CD14-positive monocyte (primary cell): ENCODE measurements around the gene MSH2. TPM values are rescaled to one million over a fixed set of nuclear protein-coding genes. Genes with fewer than 3 reads are reported as not detected.

Source experiments
- DNase-seq, 3 donors: peaks; one replicate each; pipeline ENCODE4 v3.0.0-alpha.2; 2011 to 2022
- H2AFZ ChIP-seq: 2 replicates; pipeline ENCODE4 v1.6.0; 2012; ENCODE audit warnings: mild to moderate bottlenecking, low read depth, low read length, inconsistent platforms; ENCODE audit not compliant: insufficient read depth, poor library complexity, severe bottlenecking
- H3K27ac ChIP-seq, 2 donors: 1 replicate in 1 of 2; 2 replicates in 1 of 2; pipeline ENCODE4 v1.5.1; 2012 to 2013; ENCODE audit warnings: low read length in 2 of 2, control low read depth in 1 of 2, inconsistent platforms in 1 of 2, low read depth in 1 of 2, mild to moderate bottlenecking in 1 of 2
- H3K27me3 ChIP-seq, 2 donors: one replicate each; pipeline versions ENCODE4 v1.6.0 to v1.6.1; 2011 to 2013; ENCODE audit warnings: low read length in 2 of 2; ENCODE audit not compliant: control insufficient read depth in 2 of 2, insufficient read depth in 2 of 2
- H3K36me3 ChIP-seq, 2 donors: replicated peaks in 1 of 2; 1 replicate in 1 of 2; 2 replicates in 1 of 2; pipeline versions ENCODE4 v1.5.1 to v1.6.1; 2012 to 2013; ENCODE audit warnings: low read length in 2 of 2, control low read depth in 1 of 2, inconsistent platforms in 1 of 2, mild to moderate bottlenecking in 1 of 2; ENCODE audit not compliant: insufficient read depth in 2 of 2, control insufficient read depth in 1 of 2
- H3K4me1 ChIP-seq, 2 donors: 1 replicate in 1 of 2; 2 replicates in 1 of 2; pipeline versions ENCODE4 v1.5.1 to v1.6.1; 2012 to 2013; ENCODE audit warnings: low read length in 2 of 2, control low read depth in 1 of 2, inconsistent platforms in 1 of 2, mild to moderate bottlenecking in 1 of 2, moderate library complexity in 1 of 2; ENCODE audit not compliant: insufficient read depth in 2 of 2, control insufficient read depth in 1 of 2
- H3K4me2 ChIP-seq: replicated peaks from 2 replicates; pipeline ENCODE3; 2012; ENCODE audit warnings: low read length, moderate library complexity, mild to moderate bottlenecking; ENCODE audit not compliant: poor library complexity, severe bottlenecking; ENCODE audit errors: extremely low read depth
- H3K4me3 ChIP-seq, 3 experiments: fragments of 200-600 bp in 1 of 3; sonication (generic) in 1 of 3; replicated peaks in 1 of 3; 1 replicate in 2 of 3; 2 replicates in 1 of 3; pipeline ENCODE4 v1.5.1; 2011 to 2013; ENCODE audit warnings: low read length in 3 of 3, mild to moderate bottlenecking in 3 of 3, control low read depth in 2 of 3, low read depth in 2 of 3, inconsistent platforms in 1 of 3, moderate library complexity in 1 of 3
- H3K79me2 ChIP-seq: 2 replicates; pipeline ENCODE4 v1.6.0; 2012; ENCODE audit warnings: mild to moderate bottlenecking, control low read depth, inconsistent platforms, low read length, moderate library complexity; ENCODE audit not compliant: insufficient read depth
- H3K9ac ChIP-seq: 2 replicates; pipeline ENCODE4 v1.6.0; 2017; ENCODE audit warnings: low read length, mild to moderate bottlenecking; ENCODE audit not compliant: insufficient read depth, poor library complexity, severe bottlenecking
- H3K9me3 ChIP-seq, 2 donors: replicated peaks in 1 of 2; 1 replicate in 1 of 2; 2 replicates in 1 of 2; pipeline versions ENCODE4 v1.5.1 to v1.6.1; 2012 to 2013; ENCODE audit warnings: low read length in 2 of 2, control low read depth in 1 of 2; ENCODE audit not compliant: control insufficient read depth in 1 of 2, insufficient read depth in 1 of 2
- H4K20me1 ChIP-seq: 2 replicates; pipeline ENCODE4 v1.6.0; 2012; ENCODE audit warnings: mild to moderate bottlenecking, low read length, control low read depth, moderate library complexity; ENCODE audit not compliant: insufficient read depth
- H3K27ac Mint-ChIP-seq, 7 donors: one replicate each; pipeline ENCODE4 v1.8.0; 2020; ENCODE audit warnings: mild to moderate bottlenecking in 7 of 7, mixed read lengths in 7 of 7, moderate library complexity in 6 of 7, inconsistent platforms in 2 of 7
- H3K27me3 Mint-ChIP-seq, 3 donors: one replicate each; pipeline ENCODE4 v1.8.0; 2021 to 2022; ENCODE audit warnings: low read depth in 3 of 3, mild to moderate bottlenecking in 3 of 3, mixed read lengths in 3 of 3, moderate library complexity in 3 of 3, inconsistent platforms in 1 of 3
- H3K36me3 Mint-ChIP-seq, 2 donors: one replicate each; pipeline ENCODE4 v1.8.0; 2020; ENCODE audit warnings: mixed read lengths in 2 of 2, inconsistent platforms in 1 of 2, mild to moderate bottlenecking in 1 of 2
- H3K4me1 Mint-ChIP-seq: one replicate; pipeline ENCODE4 v1.8.0; 2020; ENCODE audit warnings: mild to moderate bottlenecking, mixed read lengths
- H3K4me3 Mint-ChIP-seq, 2 donors: one replicate each; pipeline ENCODE4 v1.8.0; 2020; ENCODE audit warnings: mild to moderate bottlenecking in 2 of 2, mixed read lengths in 2 of 2, moderate library complexity in 1 of 2
- H3K9me3 Mint-ChIP-seq, 7 donors: one replicate each; pipeline ENCODE4 v1.8.0; 2020 to 2022; ENCODE audit warnings: mixed read lengths in 7 of 7, mild to moderate bottlenecking in 6 of 7, moderate library complexity in 6 of 7, inconsistent platforms in 2 of 7
- CTCF ChIP-seq: fragments of 200-600 bp; IDR thresholded peaks from one replicate; pipeline ENCODE4 v1.8.0; 2022; ENCODE audit warnings: antibody characterized with exemption, mild to moderate bottlenecking
- WGBS: methylation state at CpG from one replicate; pipeline ENCODE4 v1.1.5; 2013; ENCODE audit warnings: missing lambda C conversion rate; ENCODE audit not compliant: insufficient coverage; 5-methylcytosine and 5-hydroxymethylcytosine counted together
- intact Hi-C, 2 donors: fragments of 100-400 bp; cut with micrococcal nuclease; formaldehyde crosslinking; loops; one replicate each; pipeline versions ENCODE4 v1.15.0 to v1.15.1; 2023
- polyA plus RNA-seq, 3 donors: library from polyadenylated mRNA; depleted of rRNA in 1 of 3; unstranded in 2 of 3; stranded (reverse) in 1 of 3; fragments of 300-500 nt in 2 of 3; fragments of >200 nt in 1 of 3; fragmentation: Illumina TruSeq in 2 of 3; gene quantifications; 1 replicate in 2 of 3; 2 replicates in 1 of 3; pipeline ENCODE4 v1.2.3, GENCODE V29; 2012 to 2021

MSH2 gene
- polyA plus RNA-seq, 3 donors = 1.5 to 2.8 (median 2.0) TPM

DNA sequence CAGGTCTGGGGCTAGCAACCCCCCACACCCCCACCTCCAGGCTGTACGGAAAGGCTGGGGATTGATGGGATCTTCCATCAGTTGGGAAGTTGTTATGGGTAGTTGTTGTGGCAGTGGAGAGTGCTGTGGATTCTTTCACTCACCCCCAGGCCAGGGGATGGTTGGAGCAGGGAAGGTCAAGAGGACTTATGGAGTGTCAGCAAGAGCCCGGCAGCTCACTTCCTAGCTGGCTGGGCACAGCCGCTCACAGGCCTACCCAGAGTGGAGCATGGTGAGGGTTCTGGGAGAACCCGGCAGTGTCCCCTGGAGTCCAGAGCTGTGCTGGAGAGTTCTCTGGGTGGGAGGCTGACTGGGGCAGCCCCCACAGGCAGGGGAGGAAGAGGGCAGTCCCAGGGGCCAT is 122.2 kb downstream of the MSH2 start:
- Histone ChIP-seq H3K36me3 (no peaks in the 10 kb centered on the region), H3K4me3 (no peak overlapping the region), H2AFZ (no peak overlapping the region), H3K79me2 (no peaks in the 10 kb centered on the region), H3K9ac (no peak overlapping the region), H3K9me3 (no peaks in the 10 kb centered on the region), H3K4me1 (peaks cover 7 to 15% of the 10 kb centered on the region in 2 donors), H3K27ac (no peak overlapping the region), H3K27me3 (peaks cover 0 to 4% of the 10 kb centered on the region in 2 donors), H4K20me1 (no peaks in the 10 kb centered on the region), H3K4me2 (no peak overlapping the region)
- DNase-seq = no peak
- Mint-ChIP-seq H3K27me3 (peaks cover 22 to 24% (median 23%) of the 10 kb centered on the region in 3 donors), H3K36me3 (no peaks in the 10 kb centered on the region), H3K4me1 (peaks cover 8% of the 10 kb centered on the region), H3K27ac (peak overlapping the region in 1 of 7 donors; percentile 61), H3K4me3 (no peak overlapping the region), H3K9me3 (peaks cover 0 to 3% (median 0%) of the 10 kb centered on the region in 7 donors)
- intact Hi-C loops = no loop called here
- WGBS = 96% methylated on average over 3 of the region's 4 CpGs
- TF ChIP-seq CTCF = no peak

DNA sequence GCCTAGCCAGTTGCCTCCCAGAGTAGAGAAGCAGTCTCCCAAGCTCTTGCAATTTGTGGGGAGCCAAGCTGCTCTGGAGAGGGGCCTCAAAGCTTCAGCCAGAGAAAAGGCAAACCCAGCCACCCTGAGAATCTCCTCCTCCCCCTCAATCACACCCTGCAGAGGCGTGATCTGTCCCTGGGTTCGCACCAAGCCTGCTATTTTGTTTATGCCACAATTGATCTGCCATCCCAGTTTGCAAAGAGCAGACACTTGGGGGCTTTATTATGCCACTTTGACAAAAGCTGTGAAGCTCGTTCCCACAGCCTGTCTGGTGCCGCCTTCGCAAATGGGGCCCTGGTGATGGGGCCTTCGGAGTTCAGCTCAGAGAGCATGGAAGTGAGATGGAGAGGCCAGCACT is 125.5 kb downstream of the MSH2 start:
- Histone ChIP-seq H3K4me3 (no peak overlapping the region), H3K79me2 (no peaks in the 10 kb centered on the region), H3K4me2 (no peak overlapping the region), H3K4me1 (no peaks in the 10 kb centered on the region), H3K36me3 (no peaks in the 10 kb centered on the region), H3K9me3 (no peaks in the 10 kb centered on the region), H4K20me1 (no peaks in the 10 kb centered on the region), H3K27ac (no peak overlapping the region), H2AFZ (no peak overlapping the region), H3K27me3 (no peaks in the 10 kb centered on the region), H3K9ac (no peak overlapping the region)
- Mint-ChIP-seq H3K9me3 (peaks cover 0 to 2% (median 0%) of the 10 kb centered on the region in 7 donors), H3K4me1 (no peaks in the 10 kb centered on the region), H3K27ac (no peak overlapping the region), H3K4me3 (no peak overlapping the region), H3K36me3 (no peaks in the 10 kb centered on the region), H3K27me3 (peaks cover 4 to 12% (median 4%) of the 10 kb centered on the region in 3 donors)
- no peak for DNase-seq
- 93% methylated on average over 3 of the region's 6 CpGs for WGBS
- no peak for TF ChIP-seq CTCF
- intact Hi-C loops = no loop called here
